ENCODE data around the gene GALNT18. TPM values are rescaled to one million over a fixed set of nuclear protein-coding genes. Genes with fewer than 3 reads are reported as not detected.

The GALNT18 gene
- total RNA-seq, 1 donor from 2014 or later = 2.1 TPM

GRCh38 chr11:11320825-11321224, 301.0 kb downstream of the GALNT18 start:
- no peak for TF ChIP-seq CTCF (IDR thresholded peaks at IDR 0.05; ENCODE audit: unreplicated experiment)
- no peak overlapping the region for H3K27ac Mint-ChIP-seq
- no peak for DNase-seq (ENCODE audit: low spot score, unreplicated experiment)
- peaks cover 4% of the 10 kb centered on the region for H3K9me3 Mint-ChIP-seq (ENCODE audit: low read depth)
- no peaks in the 10 kb centered on the region for H3K36me3 Mint-ChIP-seq (ENCODE audit: insufficient read depth)
- H3K4me1 Mint-ChIP-seq (ENCODE audit: low read depth) = peaks cover 2% of the 10 kb centered on the region
- H3K27me3 Mint-ChIP-seq = no peaks in the 10 kb centered on the region
- no peak overlapping the region for H3K4me3 Mint-ChIP-seq (ENCODE audit: low read depth)

- H3K36me3 Mint-ChIP-seq (ENCODE audit: insufficient read depth) = no peaks in the 10 kb centered on the region
- no peak overlapping the region for H3K4me3 Mint-ChIP-seq (ENCODE audit: low read depth)
- H3K9me3 Mint-ChIP-seq (ENCODE audit: low read depth) = peaks cover 4% of the 10 kb centered on the region
- H3K4me1 Mint-ChIP-seq (ENCODE audit: low read depth) = peaks cover 2% of the 10 kb centered on the region
- H3K27ac Mint-ChIP-seq = no peak overlapping the region
- no peaks in the 10 kb centered on the region for H3K27me3 Mint-ChIP-seq
- DNase-seq (ENCODE audit: low spot score, unreplicated experiment) = no peak
- no peak for TF ChIP-seq CTCF (IDR thresholded peaks at IDR 0.05; ENCODE audit: unreplicated experiment)
Observed at GRCh38 chr11:11318961-11319360, 302.8 kb downstream of the GALNT18 start.

- no peak overlapping the region for H3K4me3 Mint-ChIP-seq (ENCODE audit: low read depth)
- H3K27me3 Mint-ChIP-seq = no peaks in the 10 kb centered on the region
Observed at GRCh38 chr11:11318461-11318860, 303.3 kb downstream of the GALNT18 start.

GRCh38 chr11:11316651-11317230, 305.1 kb downstream of the GALNT18 start:
- no peak for DNase-seq (ENCODE audit: low spot score, unreplicated experiment)
- Mint-ChIP-seq H3K27me3 (no peaks in the 10 kb centered on the region), H3K27ac (no peak overlapping the region), H3K36me3 (ENCODE audit: insufficient read depth) (no peaks in the 10 kb centered on the region), H3K4me3 (ENCODE audit: low read depth) (no peak overlapping the region), H3K4me1 (ENCODE audit: low read depth) (peaks cover 2% of the 10 kb centered on the region), H3K9me3 (ENCODE audit: low read depth) (no peaks in the 10 kb centered on the region)
- no peak for TF ChIP-seq CTCF (IDR thresholded peaks at IDR 0.05; ENCODE audit: unreplicated experiment)

More at GRCh38 chr11:11318461-11318860, 303.3 kb downstream of the GALNT18 start:
- Mint-ChIP-seq H3K27ac (no peak overlapping the region), H3K4me1 (ENCODE audit: low read depth) (peaks cover 2% of the 10 kb centered on the region), H3K36me3 (ENCODE audit: insufficient read depth) (no peaks in the 10 kb centered on the region), H3K9me3 (ENCODE audit: low read depth) (peaks cover 4% of the 10 kb centered on the region)
- DNase-seq (ENCODE audit: low spot score, unreplicated experiment) = no peak
- no peak for TF ChIP-seq CTCF (IDR thresholded peaks at IDR 0.05; ENCODE audit: unreplicated experiment)

- no peaks in the 10 kb centered on the region for H3K4me1 Mint-ChIP-seq (ENCODE audit: low read depth)
- H3K36me3 Mint-ChIP-seq (ENCODE audit: insufficient read depth) = no peaks in the 10 kb centered on the region
- TF ChIP-seq CTCF (IDR thresholded peaks at IDR 0.05; ENCODE audit: unreplicated experiment) = no peak
- no peak for DNase-seq (ENCODE audit: low spot score, unreplicated experiment)
- no peak overlapping the region for H3K4me3 Mint-ChIP-seq (ENCODE audit: low read depth)
- H3K27ac Mint-ChIP-seq = no peak overlapping the region
- H3K9me3 Mint-ChIP-seq (ENCODE audit: low read depth) = no peaks in the 10 kb centered on the region
- H3K27me3 Mint-ChIP-seq = no peaks in the 10 kb centered on the region
Observed at GRCh38 chr11:11313902-11314692, 307.7 kb downstream of the GALNT18 start.

All from progenitor cell of endocrine pancreas (in vitro differentiated cells).